ENCODE measurements around the gene MRPS18B.

Gene MRPS18B

DNA sequence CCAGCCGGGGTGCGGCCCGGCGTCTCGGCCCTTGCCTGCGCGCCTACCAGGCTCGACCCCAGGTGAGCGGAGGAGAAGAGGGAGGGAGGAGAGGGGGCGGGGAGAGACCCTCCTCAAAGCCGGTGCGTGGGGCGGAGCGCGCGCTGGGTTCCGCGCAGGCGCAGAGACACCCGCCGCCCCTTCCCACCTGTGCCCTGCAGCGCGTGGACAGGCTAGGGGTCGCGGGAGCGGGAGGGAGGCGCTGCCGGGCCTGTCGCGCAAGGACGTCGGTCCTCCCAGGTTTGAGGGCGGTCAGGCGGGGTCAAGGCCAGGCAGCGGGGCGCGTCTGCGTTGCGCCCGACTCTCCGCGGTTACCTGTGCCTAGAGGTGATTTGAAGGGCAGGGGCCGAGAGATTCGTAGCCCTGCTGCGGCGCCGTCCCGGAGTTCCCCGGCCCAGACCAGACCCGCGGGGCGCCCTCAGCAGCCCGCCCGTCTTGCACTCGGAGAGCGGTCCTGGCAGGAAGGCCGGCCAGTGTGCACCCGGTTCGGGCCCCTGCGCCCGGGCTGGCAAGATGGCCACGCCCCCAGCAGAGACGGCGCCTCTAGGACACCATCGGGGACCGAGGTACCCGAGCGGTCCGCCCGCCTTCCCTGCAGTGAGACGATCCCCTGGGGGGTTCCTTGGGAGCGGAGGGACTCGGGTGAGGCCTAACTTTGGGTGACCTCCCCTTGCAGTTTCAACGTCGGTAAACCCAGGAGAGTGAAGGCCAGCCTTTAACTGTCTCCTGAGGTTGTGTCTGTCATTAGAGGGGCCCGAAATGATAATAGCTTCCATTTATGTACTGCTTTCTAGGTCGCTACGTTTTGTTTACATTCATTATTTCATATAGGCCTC lies 29.8 kb downstream of the MRPS18B start:
- Histone ChIP-seq H3K9ac (ENCODE audit: low read length) (peak overlapping the region; percentile 91), H3F3A (ENCODE audit: insufficient read depth, low read length) (no peaks in the 10 kb centered on the region), H3K4me2 (ENCODE audit: low read length) (peak overlapping the region; percentile 69), H3K79me2 (ENCODE audit: insufficient read depth, low read length) (peaks cover 7% of the 10 kb centered on the region; the same call in 1 of the 2 replicates), H3K27me3 (ENCODE audit: insufficient read depth, low read length) (no peaks in the 10 kb centered on the region), H2AFZ (ENCODE audit: low read length) (no peak overlapping the region), H3K4me3 (ENCODE audit: low read depth, low read length, poor library complexity, severe bottlenecking) (peak overlapping the region; percentile 88), H3K4me1 (ENCODE audit: insufficient read depth, low read length, severe bottlenecking) (peaks cover 18% of the 10 kb centered on the region), H3K36me3 (ENCODE audit: insufficient read depth, low read length) (peaks cover 26% of the 10 kb centered on the region), H4K20me1 (ENCODE audit: insufficient read depth, low read length) (no peaks in the 10 kb centered on the region), H3K9me3 (ENCODE audit: low read length) (no peaks in the 10 kb centered on the region), H3K27ac (ENCODE audit: low read depth, low read length, poor library complexity, severe bottlenecking) (peak overlapping the region; percentile 63), H3K9me2 (ENCODE audit: low read depth, low read length) (no peaks in the 10 kb centered on the region)
- no peak for TF ChIP-seq EZH2 (IDR thresholded peaks at IDR 0.05; ENCODE audit: borderline replicate concordance, low read length)
- TF ChIP-seq, protein P1, sequence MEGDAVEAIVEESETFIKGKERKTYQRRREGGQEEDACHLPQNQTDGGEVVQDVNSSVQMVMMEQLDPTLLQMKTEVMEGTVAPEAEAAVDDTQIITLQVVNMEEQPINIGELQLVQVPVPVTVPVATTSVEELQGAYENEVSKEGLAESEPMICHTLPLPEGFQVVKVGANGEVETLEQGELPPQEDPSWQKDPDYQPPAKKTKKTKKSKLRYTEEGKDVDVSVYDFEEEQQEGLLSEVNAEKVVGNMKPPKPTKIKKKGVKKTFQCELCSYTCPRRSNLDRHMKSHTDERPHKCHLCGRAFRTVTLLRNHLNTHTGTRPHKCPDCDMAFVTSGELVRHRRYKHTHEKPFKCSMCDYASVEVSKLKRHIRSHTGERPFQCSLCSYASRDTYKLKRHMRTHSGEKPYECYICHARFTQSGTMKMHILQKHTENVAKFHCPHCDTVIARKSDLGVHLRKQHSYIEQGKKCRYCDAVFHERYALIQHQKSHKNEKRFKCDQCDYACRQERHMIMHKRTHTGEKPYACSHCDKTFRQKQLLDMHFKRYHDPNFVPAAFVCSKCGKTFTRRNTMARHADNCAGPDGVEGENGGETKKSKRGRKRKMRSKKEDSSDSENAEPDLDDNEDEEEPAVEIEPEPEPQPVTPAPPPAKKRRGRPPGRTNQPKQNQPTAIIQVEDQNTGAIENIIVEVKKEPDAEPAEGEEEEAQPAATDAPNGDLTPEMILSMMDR (IDR thresholded peaks at IDR 0.05; ENCODE audit: low read length): no peak

DNA sequence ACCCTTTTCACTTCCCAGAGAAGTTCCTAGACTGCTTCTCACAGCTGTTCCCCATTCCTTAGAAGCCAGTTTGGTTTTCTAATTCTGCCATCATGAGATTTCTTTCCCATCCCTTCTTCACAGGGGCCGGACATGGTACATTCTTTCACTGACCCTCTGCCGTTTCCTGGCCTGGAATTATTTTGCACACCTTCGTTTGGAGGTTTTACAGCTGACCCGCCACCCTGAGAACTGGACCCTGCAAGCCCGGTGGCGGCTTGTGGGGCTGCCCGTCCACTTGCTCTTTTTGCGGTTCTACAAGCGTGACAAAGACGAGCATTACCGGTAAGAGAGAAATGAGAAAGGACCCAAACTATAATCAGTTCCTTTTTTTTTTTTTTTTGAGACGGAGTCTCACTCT lies 33.5 kb downstream of the MRPS18B start:
- Histone ChIP-seq H4K20me1 (ENCODE audit: insufficient read depth, low read length) (no peaks in the 10 kb centered on the region), H3K27me3 (ENCODE audit: insufficient read depth, low read length) (no peaks in the 10 kb centered on the region), H3K9me3 (ENCODE audit: low read length) (no peaks in the 10 kb centered on the region), H3K9ac (ENCODE audit: low read length) (no peak overlapping the region), H3K4me1 (ENCODE audit: insufficient read depth, low read length, severe bottlenecking) (peaks cover 11% of the 10 kb centered on the region), H3K4me2 (ENCODE audit: low read length) (no peak overlapping the region), H2AFZ (ENCODE audit: low read length) (no peak overlapping the region), H3F3A (ENCODE audit: insufficient read depth, low read length) (no peaks in the 10 kb centered on the region), H3K9me2 (ENCODE audit: low read depth, low read length) (no peaks in the 10 kb centered on the region), H3K36me3 (ENCODE audit: insufficient read depth, low read length) (peaks cover 62% of the 10 kb centered on the region), H3K27ac (ENCODE audit: low read depth, low read length, poor library complexity, severe bottlenecking) (no peak overlapping the region), H3K4me3 (ENCODE audit: low read depth, low read length, poor library complexity, severe bottlenecking) (no peak overlapping the region), H3K79me2 (ENCODE audit: insufficient read depth, low read length) (peaks cover 7% of the 10 kb centered on the region; the same call in 1 of the 2 replicates)
- TF ChIP-seq, protein P1 (IDR thresholded peaks at IDR 0.05; ENCODE audit: low read length): no peak
- no peak for TF ChIP-seq EZH2 (IDR thresholded peaks at IDR 0.05; ENCODE audit: borderline replicate concordance, low read length)

- Histone ChIP-seq H3K9me3 (ENCODE audit: low read length) (no peaks in the 10 kb centered on the region), H3K27ac (ENCODE audit: low read depth, low read length, poor library complexity, severe bottlenecking) (no peak overlapping the region), H4K20me1 (ENCODE audit: insufficient read depth, low read length) (no peaks in the 10 kb centered on the region), H3K79me2 (ENCODE audit: insufficient read depth, low read length) (no peaks in the 10 kb centered on the region), H3K9ac (ENCODE audit: low read length) (no peak overlapping the region), H3K4me1 (ENCODE audit: insufficient read depth, low read length, severe bottlenecking) (no peaks in the 10 kb centered on the region), H3F3A (ENCODE audit: insufficient read depth, low read length) (no peaks in the 10 kb centered on the region), H3K4me2 (ENCODE audit: low read length) (no peak overlapping the region), H3K36me3 (ENCODE audit: insufficient read depth, low read length) (peaks cover 87% of the 10 kb centered on the region), H2AFZ (ENCODE audit: low read length) (no peak overlapping the region), H3K9me2 (ENCODE audit: low read depth, low read length) (no peaks in the 10 kb centered on the region), H3K27me3 (ENCODE audit: insufficient read depth, low read length) (no peaks in the 10 kb centered on the region), H3K4me3 (ENCODE audit: low read depth, low read length, poor library complexity, severe bottlenecking) (no peak overlapping the region)
- TF ChIP-seq, protein P1 (IDR thresholded peaks at IDR 0.05; ENCODE audit: low read length): no peak
- no peak for TF ChIP-seq EZH2 (IDR thresholded peaks at IDR 0.05; ENCODE audit: borderline replicate concordance, low read length)
Observed at GRCh38 chr6:30654798-30655742, 37.4 kb downstream of the MRPS18B start.

Measured in OCI-LY1 (cell line).